Thyroid gland (tissue), 4 donors: Measurements from ENCODE around the gene DENND2C.

Experiments
- POLR2A ChIP-seq, 2 donors: fragments of 450-650 bp; IDR thresholded peaks; one replicate each; pipeline ENCODE4 v1.6.1; 2017; ENCODE audit warnings: antibody characterized with exemption in 2 of 2, mild to moderate bottlenecking in 2 of 2, moderate library complexity in 1 of 2
- TF ChIP-seq, protein P1 (sequence below), 6 experiments: fragments of 200-600 bp in 3 of 6; fragments of 450-650 bp in 3 of 6; sonication (generic) in 3 of 6; IDR thresholded peaks; one replicate each; pipeline ENCODE4 v1.5.1; 2016 to 2019; ENCODE audit warnings: antibody characterized with exemption in 6 of 6, mild to moderate bottlenecking in 2 of 6, inconsistent platforms in 1 of 6, moderate library complexity in 1 of 6

DNA sequence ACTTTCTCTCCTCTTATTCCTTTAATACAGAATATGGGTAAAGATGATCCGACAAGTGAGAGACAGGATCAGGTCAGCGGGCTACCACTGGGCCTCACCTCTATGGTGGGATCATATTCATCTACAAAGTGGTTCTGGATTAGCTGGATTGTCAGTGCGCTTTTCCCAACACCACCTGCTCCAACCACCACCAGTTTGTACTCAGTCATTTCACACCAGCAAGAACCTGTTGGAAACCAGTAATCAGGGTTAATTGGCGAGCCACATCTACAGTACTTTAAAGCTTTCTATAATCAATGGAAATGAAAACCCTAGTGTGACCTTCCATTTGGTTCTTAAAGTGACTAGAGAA, 46.1 kb upstream of the DENND2C start:
- TF ChIP-seq, protein P1, sequence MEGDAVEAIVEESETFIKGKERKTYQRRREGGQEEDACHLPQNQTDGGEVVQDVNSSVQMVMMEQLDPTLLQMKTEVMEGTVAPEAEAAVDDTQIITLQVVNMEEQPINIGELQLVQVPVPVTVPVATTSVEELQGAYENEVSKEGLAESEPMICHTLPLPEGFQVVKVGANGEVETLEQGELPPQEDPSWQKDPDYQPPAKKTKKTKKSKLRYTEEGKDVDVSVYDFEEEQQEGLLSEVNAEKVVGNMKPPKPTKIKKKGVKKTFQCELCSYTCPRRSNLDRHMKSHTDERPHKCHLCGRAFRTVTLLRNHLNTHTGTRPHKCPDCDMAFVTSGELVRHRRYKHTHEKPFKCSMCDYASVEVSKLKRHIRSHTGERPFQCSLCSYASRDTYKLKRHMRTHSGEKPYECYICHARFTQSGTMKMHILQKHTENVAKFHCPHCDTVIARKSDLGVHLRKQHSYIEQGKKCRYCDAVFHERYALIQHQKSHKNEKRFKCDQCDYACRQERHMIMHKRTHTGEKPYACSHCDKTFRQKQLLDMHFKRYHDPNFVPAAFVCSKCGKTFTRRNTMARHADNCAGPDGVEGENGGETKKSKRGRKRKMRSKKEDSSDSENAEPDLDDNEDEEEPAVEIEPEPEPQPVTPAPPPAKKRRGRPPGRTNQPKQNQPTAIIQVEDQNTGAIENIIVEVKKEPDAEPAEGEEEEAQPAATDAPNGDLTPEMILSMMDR (IDR thresholded peaks at IDR 0.05): no peak
- no peak for TF ChIP-seq POLR2A (IDR thresholded peaks at IDR 0.05)
